ENCODE results near the gene ABCF2. TPM values are rescaled to one million over a fixed set of nuclear protein-coding genes. Genes with fewer than 3 reads are reported as not detected.

The ABCF2 gene
- total and polyA plus RNA-seq, 2 donors from 2014 or later: 22.5 to 30.8 TPM

DNA sequence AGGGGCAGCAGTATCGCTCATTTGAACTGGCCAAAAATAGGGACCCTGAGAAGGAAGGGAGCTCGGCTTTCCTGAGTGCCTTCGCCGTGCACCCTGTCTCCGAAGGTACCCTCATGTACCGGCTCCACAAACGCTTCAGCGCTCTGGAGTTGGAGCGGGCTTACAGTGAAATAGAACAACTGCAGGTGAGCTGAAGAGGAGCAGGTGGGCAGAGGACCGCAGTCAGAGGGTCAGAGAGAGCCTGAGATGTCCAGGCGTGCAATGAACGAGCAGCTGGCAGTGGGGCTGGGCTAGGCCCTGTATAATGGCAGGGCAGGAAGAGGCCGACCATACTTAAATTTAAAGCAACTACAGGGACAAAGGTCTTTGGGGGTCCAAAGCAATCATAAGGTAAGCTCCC, 9.4 kb upstream of the ABCF2 start:
- TF ChIP-seq, protein P1, sequence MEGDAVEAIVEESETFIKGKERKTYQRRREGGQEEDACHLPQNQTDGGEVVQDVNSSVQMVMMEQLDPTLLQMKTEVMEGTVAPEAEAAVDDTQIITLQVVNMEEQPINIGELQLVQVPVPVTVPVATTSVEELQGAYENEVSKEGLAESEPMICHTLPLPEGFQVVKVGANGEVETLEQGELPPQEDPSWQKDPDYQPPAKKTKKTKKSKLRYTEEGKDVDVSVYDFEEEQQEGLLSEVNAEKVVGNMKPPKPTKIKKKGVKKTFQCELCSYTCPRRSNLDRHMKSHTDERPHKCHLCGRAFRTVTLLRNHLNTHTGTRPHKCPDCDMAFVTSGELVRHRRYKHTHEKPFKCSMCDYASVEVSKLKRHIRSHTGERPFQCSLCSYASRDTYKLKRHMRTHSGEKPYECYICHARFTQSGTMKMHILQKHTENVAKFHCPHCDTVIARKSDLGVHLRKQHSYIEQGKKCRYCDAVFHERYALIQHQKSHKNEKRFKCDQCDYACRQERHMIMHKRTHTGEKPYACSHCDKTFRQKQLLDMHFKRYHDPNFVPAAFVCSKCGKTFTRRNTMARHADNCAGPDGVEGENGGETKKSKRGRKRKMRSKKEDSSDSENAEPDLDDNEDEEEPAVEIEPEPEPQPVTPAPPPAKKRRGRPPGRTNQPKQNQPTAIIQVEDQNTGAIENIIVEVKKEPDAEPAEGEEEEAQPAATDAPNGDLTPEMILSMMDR (IDR thresholded peaks at IDR 0.05; ENCODE audit: borderline replicate concordance, extremely low read depth, insufficient read depth): no peak

DNA sequence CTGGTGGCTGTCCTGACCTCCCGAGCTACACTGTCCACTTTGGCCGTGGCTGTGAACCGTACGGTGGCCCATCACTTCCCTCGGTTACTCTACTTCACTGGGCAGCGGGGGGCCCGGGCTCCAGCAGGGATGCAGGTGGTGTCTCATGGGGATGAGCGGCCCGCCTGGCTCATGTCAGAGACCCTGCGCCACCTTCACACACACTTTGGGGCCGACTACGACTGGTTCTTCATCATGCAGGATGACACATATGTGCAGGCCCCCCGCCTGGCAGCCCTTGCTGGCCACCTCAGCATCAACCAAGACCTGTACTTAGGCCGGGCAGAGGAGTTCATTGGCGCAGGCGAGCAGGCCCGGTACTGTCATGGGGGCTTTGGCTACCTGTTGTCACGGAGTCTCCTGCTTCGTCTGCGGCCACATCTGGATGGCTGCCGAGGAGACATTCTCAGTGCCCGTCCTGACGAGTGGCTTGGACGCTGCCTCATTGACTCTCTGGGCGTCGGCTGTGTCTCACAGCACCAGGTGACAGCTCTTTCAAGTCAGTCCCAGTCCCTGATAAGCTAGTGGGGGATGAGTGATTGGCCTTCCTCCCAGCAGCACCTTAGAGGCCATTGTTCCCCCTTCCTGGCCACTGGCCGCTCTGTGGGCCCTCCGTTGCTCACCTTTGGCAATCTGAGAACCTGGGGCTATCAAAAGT, 8.2 kb upstream of the ABCF2 start:
- Histone ChIP-seq H3K9ac (ENCODE audit: low read length in 3 of 3) (no peak overlapping the region), H3K4me3 (ENCODE audit: low read length in 3 of 3) (no peak overlapping the region), H3K27me3 (ENCODE audit: control insufficient read depth, insufficient read depth, low read length) (no peaks in the 10 kb centered on the region), H3K27ac (ENCODE audit: low read depth in 2 of 2, low read length in 2 of 2) (no peak overlapping the region), H3K4me1 (ENCODE audit: control insufficient read depth in 2 of 3, insufficient read depth in 2 of 3, low read depth in 1 of 3, low read length in 3 of 3) (peaks cover 0 to 15% (median 12%) of the 10 kb centered on the region in 3 donors), H3K9me3 (ENCODE audit: control insufficient read depth in 2 of 3, insufficient read depth in 1 of 3, low read length in 3 of 3) (no peaks in the 10 kb centered on the region), H3K36me3 (ENCODE audit: control insufficient read depth in 2 of 3, insufficient read depth in 3 of 3, low read length in 3 of 3) (peaks cover 0 to 10% (median 7%) of the 10 kb centered on the region in 3 donors)
- TF ChIP-seq, protein P1 (IDR thresholded peaks at IDR 0.05; ENCODE audit: borderline replicate concordance, extremely low read depth, insufficient read depth): no peak
- DNase-seq: peak in 1 of 5 donors; percentile 70
- intact Hi-C loops (cut with DNase I): no loop called here
- FAIRE-seq: no peak

More for the DNA sequence above, 9.4 kb upstream of the ABCF2 start:
- FAIRE-seq: no peak
- DNase-seq: no peak
- H3K27ac ChIP-seq (ENCODE audit: low read depth in 2 of 2, low read length in 2 of 2): no peak overlapping the region
- H3K9me3 ChIP-seq (ENCODE audit: control insufficient read depth in 2 of 3, insufficient read depth in 1 of 3, low read length in 3 of 3): no peaks in the 10 kb centered on the region
- H3K27me3 ChIP-seq (ENCODE audit: control insufficient read depth, insufficient read depth, low read length): no peaks in the 10 kb centered on the region
- peaks cover 2 to 14% (median 7%) of the 10 kb centered on the region in 3 donors for H3K36me3 ChIP-seq (ENCODE audit: control insufficient read depth in 2 of 3, insufficient read depth in 3 of 3, low read length in 3 of 3)
- H3K4me1 ChIP-seq (ENCODE audit: control insufficient read depth in 2 of 3, insufficient read depth in 2 of 3, low read depth in 1 of 3, low read length in 3 of 3): peaks cover 0 to 15% (median 10%) of the 10 kb centered on the region in 3 donors
- H3K4me3 ChIP-seq (ENCODE audit: low read length in 3 of 3): no peak overlapping the region
- intact Hi-C loops (cut with DNase I): no loop called here
- H3K9ac ChIP-seq (ENCODE audit: low read length in 3 of 3): no peak overlapping the region

DNA sequence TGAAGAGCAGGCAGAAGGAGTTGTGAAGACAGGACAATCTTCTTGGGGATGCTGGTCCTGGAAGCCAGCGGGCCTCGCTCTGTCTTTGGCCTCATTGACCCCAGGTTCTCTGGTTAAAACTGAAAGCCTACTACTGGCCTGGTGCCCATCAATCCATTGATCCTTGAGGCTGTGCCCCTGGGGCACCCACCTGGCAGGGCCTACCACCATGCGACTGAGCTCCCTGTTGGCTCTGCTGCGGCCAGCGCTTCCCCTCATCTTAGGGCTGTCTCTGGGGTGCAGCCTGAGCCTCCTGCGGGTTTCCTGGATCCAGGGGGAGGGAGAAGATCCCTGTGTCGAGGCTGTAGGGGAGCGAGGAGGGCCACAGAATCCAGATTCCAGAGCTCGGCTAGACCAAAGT, 6.8 kb upstream of the ABCF2 start:
- DNase-seq: no peak

More for the DNA sequence above, 6.8 kb upstream of the ABCF2 start:
- H3K9ac ChIP-seq (ENCODE audit: low read length in 3 of 3): peak overlapping the region in 1 of 3 donors; percentile 84
- no peaks in the 10 kb centered on the region for H3K9me3 ChIP-seq (ENCODE audit: control insufficient read depth in 2 of 3, insufficient read depth in 1 of 3, low read length in 3 of 3)
- peaks cover 0 to 15% (median 12%) of the 10 kb centered on the region in 3 donors for H3K4me1 ChIP-seq (ENCODE audit: control insufficient read depth in 2 of 3, insufficient read depth in 2 of 3, low read depth in 1 of 3, low read length in 3 of 3)
- no peaks in the 10 kb centered on the region for H3K27me3 ChIP-seq (ENCODE audit: control insufficient read depth, insufficient read depth, low read length)
- H3K27ac ChIP-seq (ENCODE audit: low read depth in 2 of 2, low read length in 2 of 2): no peak overlapping the region
- TF ChIP-seq, protein P1 (IDR thresholded peaks at IDR 0.05; ENCODE audit: borderline replicate concordance, extremely low read depth, insufficient read depth): no peak
- no peak for FAIRE-seq
- H3K36me3 ChIP-seq (ENCODE audit: control insufficient read depth in 2 of 3, insufficient read depth in 3 of 3, low read length in 3 of 3): peaks cover 0 to 7% (median 4%) of the 10 kb centered on the region in 3 donors
- intact Hi-C loops (cut with DNase I): no loop called here
- peak overlapping the region in 2 of 3 donors; percentile 67 to 76 for H3K4me3 ChIP-seq (ENCODE audit: low read length in 3 of 3)

Data from kidney (tissue), 14 donors.